ENCODE measurements around the gene GLIS1. TPM values are rescaled to one million over a fixed set of nuclear protein-coding genes. Genes with fewer than 3 reads are reported as not detected.

Gene GLIS1
- total RNA-seq, 1 donor from 2014 or later = 1.6 TPM

- Mint-ChIP-seq H3K4me1 (no peaks in the 10 kb centered on the region), H3K4me3 (no peak overlapping the region), H3K36me3 (no peaks in the 10 kb centered on the region), H3K9me3 (no peaks in the 10 kb centered on the region), H3K27me3 (ENCODE audit: low read depth) (no peaks in the 10 kb centered on the region), H3K27ac (no peak overlapping the region)
- no peak for TF ChIP-seq CTCF (IDR thresholded peaks at IDR 0.05; ENCODE audit: unreplicated experiment)
- DNase-seq (ENCODE audit: low spot score in 2 of 2, unreplicated experiment in 2 of 2) = no peak
Measured at GRCh38 chr1:53461323-53462044, 277.5 kb downstream of the GLIS1 start.

DNA sequence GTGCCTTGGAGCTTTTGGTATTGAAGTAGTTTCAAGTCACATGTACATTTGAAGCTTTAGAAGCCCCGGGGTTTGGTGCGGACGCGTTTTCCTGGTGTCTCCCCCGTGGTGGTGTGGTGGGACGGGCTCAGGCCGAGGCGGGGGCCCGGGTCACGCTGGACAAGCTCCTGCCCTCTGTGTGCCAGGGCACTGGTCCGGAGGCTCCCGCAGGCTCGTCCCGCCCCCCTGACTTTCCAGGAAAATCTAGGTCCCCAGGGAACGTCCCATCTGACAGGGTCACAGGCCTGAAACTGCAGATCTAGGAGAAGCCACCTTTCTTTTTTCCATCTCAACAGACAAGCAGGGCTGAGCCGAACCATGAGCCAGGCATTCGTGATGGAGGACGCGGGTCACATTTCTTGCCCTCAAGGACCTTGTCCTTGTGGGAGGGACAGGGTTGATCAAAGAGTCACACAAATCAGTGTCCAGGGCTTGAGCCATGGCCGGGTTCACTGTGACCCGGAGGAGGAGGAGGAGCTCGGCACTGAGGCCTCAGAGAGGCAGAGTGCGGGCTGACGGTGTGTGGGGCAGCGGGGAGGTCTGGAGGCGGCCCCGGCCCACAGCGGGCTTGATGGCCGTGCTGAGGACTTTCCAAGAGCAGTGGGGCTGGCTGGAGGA, 278.2 kb downstream of the GLIS1 start:
- H3K4me3 Mint-ChIP-seq = no peak overlapping the region
- H3K27me3 Mint-ChIP-seq (ENCODE audit: low read depth) = no peaks in the 10 kb centered on the region
- H3K27ac Mint-ChIP-seq = no peak overlapping the region
- TF ChIP-seq CTCF (IDR thresholded peaks at IDR 0.05; ENCODE audit: unreplicated experiment) = no peak
- DNase-seq (ENCODE audit: low spot score in 2 of 2, unreplicated experiment in 2 of 2) = no peak
- H3K4me1 Mint-ChIP-seq = no peaks in the 10 kb centered on the region
- H3K9me3 Mint-ChIP-seq = no peaks in the 10 kb centered on the region
- H3K36me3 Mint-ChIP-seq = no peaks in the 10 kb centered on the region

DNA sequence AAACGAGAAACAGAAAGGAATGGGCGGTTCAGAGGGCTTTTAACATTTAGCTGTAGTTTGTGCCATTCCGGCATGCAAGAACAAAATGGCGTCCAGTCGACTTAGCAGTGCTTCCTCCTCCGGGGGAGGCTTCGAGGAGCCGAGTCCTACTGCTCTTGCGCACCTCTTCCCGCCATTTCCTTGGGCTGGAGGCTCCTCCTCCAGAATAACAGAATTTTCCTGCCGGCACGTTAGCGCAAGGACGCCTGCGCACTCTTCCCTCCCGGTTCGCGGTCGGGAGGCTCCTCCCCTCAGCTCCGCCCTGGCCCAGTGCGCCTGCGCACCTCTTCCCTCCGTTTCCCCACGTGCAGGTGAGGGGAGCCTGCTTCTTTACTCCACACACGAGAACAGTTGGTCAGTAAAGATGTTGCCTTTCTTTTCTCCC, 278.7 kb downstream of the GLIS1 start:
- Mint-ChIP-seq H3K9me3 (no peaks in the 10 kb centered on the region), H3K36me3 (no peaks in the 10 kb centered on the region), H3K27me3 (ENCODE audit: low read depth) (no peaks in the 10 kb centered on the region), H3K4me3 (no peak overlapping the region), H3K27ac (no peak overlapping the region), H3K4me1 (no peaks in the 10 kb centered on the region)
- DNase-seq (ENCODE audit: low spot score in 2 of 2, unreplicated experiment in 2 of 2) = no peak
- TF ChIP-seq CTCF (IDR thresholded peaks at IDR 0.05; ENCODE audit: unreplicated experiment) = no peak

- Mint-ChIP-seq H3K4me3 (no peak within 1 kb of the TSS), H3K27ac (no peak within 1 kb of the TSS), H3K36me3 (no peaks in the 10 kb centered on the region), H3K27me3 (ENCODE audit: low read depth) (no peaks in the 10 kb centered on the region), H3K4me1 (no peaks in the 10 kb centered on the region), H3K9me3 (no peaks in the 10 kb centered on the region)
- no peak for TF ChIP-seq CTCF (IDR thresholded peaks at IDR 0.05; ENCODE audit: unreplicated experiment)
- DNase-seq (ENCODE audit: low spot score in 2 of 2, unreplicated experiment in 2 of 2) = no peak
Measured at GRCh38 chr1:53459321-53460175, 279.4 kb downstream of the GLIS1 start, which contains the start of gene DMRTB1. TSS of gene DMRTB1 (plus strand) at chr1:53459399. CDS start at chr1:53459454, 55 bp downstream.

GRCh38 chr1:53458634-53459033, 280.3 kb downstream of the GLIS1 start:
- Mint-ChIP-seq H3K9me3 (no peaks in the 10 kb centered on the region), H3K4me3 (no peak overlapping the region), H3K36me3 (no peaks in the 10 kb centered on the region), H3K27ac (no peak overlapping the region), H3K4me1 (no peaks in the 10 kb centered on the region), H3K27me3 (ENCODE audit: low read depth) (peaks cover 1% of the 10 kb centered on the region)
- no peak for TF ChIP-seq CTCF (IDR thresholded peaks at IDR 0.05; ENCODE audit: unreplicated experiment)
- DNase-seq (ENCODE audit: low spot score in 2 of 2, unreplicated experiment in 2 of 2) = no peak

Other genes starting within 250 kb of the GLIS1 start
- 19.3 to 21.9 TPM (median 20.6 TPM) in 3 replicates for gene NDC1, start 99.1 kb upstream of the GLIS1 start, total RNA-seq
- gene YIPF1, start 150.6 kb upstream of the GLIS1 start, total RNA-seq = 29.1 to 30.9 TPM (median 30.2 TPM) in 3 replicates
- not detected in 3 replicates for gene DIO1, start 155.0 kb upstream of the GLIS1 start, total RNA-seq
- gene IFT25, start 206.5 kb upstream of the GLIS1 start, total RNA-seq = 36.8 to 38.2 TPM (median 37.0 TPM) in 3 replicates
- 42.1 to 43.4 TPM (median 43.2 TPM) in 3 replicates for gene LRRC42, start 207.2 kb upstream of the GLIS1 start, total RNA-seq

Data from mesothelial cell of epicardium (in vitro differentiated cells).